Renal pelvis (tissue), 4 donors: Measurements from ENCODE around the gene NFYC. TPM values are rescaled to one million over a fixed set of nuclear protein-coding genes. Genes with fewer than 3 reads are reported as not detected.

Source experiments
- DNase-seq: peaks from one replicate; pipeline ENCODE4 v3.0.0-alpha.2; 2013
- polyA plus RNA-seq, 3 donors: library from polyadenylated mRNA; unstranded; fragments of 120-200 nt; gene quantifications; one replicate each; pipeline ENCODE4 v1.2.1, GENCODE V29; 2013; ENCODE audit not compliant: insufficient read length in 3 of 3

Gene NFYC
- polyA plus RNA-seq, 3 donors: 95.0 to 121 (median 116) TPM

- DNase-seq: no peak
These were observed 63.6 kb downstream of the NFYC start for GRCh38 chr1:40755067-40755466.

GRCh38 chr1:40756523-40756922 is 65.0 kb downstream of the NFYC start:
- DNase-seq: no peak

- DNase-seq: no peak
These were observed 65.6 kb downstream of the NFYC start for GRCh38 chr1:40757084-40757483.

GRCh38 chr1:40758004-40758403 is 66.5 kb downstream of the NFYC start:
- no peak for DNase-seq

GRCh38 chr1:40758578-40759343 is 67.3 kb downstream of the NFYC start:
- no peak for DNase-seq

- no peak for DNase-seq
These were observed 69.5 kb downstream of the NFYC start for GRCh38 chr1:40760984-40761383.

GRCh38 chr1:40762144-40762923 is 70.8 kb downstream of the NFYC start:
- no peak for DNase-seq

- no peak for DNase-seq
These were observed 72.4 kb downstream of the NFYC start for GRCh38 chr1:40763742-40764532.

GRCh38 chr1:40764981-40765380 is 73.5 kb downstream of the NFYC start:
- no peak for DNase-seq

- DNase-seq: no peak
These were observed 74.5 kb downstream of the NFYC start for GRCh38 chr1:40766017-40766416.

- no peak for DNase-seq
These were observed 75.1 kb downstream of the NFYC start for GRCh38 chr1:40766560-40766959.

- no peak for DNase-seq
These were observed 76.9 kb downstream of the NFYC start for GRCh38 chr1:40768146-40768990.

- no peak for DNase-seq
These were observed 78.3 kb downstream of the NFYC start for GRCh38 chr1:40769815-40770214.

- DNase-seq: no peak
These were observed 79.0 kb downstream of the NFYC start for GRCh38 chr1:40770296-40771070.

- no peak for DNase-seq
These were observed 80.8 kb downstream of the NFYC start for GRCh38 chr1:40772146-40772955.

- no peak for DNase-seq
These were observed 82.3 kb downstream of the NFYC start for GRCh38 chr1:40773748-40774265.

GRCh38 chr1:40774266-40774998 is 82.9 kb downstream of the NFYC start:
- no peak for DNase-seq

GRCh38 chr1:40776236-40777072 is 85.0 kb downstream of the NFYC start:
- DNase-seq: no peak
